ENCODE results near the gene ANKFY1.

DNA sequence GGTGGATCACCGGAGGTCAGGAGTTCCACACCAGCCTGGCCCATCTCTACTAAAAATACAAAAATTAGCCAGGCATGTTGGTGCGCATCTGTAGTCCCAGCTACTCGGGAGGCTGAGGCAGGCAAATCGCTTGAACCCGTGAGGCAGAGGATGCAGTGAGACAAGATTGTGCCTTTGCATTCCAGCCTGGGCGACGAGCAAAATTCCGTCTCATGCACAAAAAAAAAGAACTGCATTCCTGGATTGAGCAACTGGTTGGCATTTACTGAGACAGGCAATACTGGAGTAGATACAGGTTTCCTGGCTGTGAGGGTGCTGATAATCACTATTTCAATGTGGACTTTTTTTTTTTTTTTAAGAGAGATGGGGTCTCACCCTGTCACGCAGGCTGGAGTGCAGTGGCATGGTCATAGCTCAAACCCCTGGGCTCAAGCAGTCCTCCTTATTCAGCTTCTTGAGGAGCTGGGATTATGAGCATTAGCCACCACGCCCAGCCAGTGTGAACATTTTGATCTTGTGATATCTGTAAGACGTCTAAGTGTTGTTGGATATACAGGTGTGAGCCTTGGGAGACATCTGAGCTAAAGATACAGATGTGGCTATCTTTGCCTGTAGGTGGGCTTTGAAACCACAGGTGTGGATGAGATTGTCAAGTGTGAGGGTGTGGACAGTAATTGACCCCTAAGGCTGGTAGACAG, 115.0 kb downstream of the ANKFY1 start:
- TF ChIP-seq, protein P1, sequence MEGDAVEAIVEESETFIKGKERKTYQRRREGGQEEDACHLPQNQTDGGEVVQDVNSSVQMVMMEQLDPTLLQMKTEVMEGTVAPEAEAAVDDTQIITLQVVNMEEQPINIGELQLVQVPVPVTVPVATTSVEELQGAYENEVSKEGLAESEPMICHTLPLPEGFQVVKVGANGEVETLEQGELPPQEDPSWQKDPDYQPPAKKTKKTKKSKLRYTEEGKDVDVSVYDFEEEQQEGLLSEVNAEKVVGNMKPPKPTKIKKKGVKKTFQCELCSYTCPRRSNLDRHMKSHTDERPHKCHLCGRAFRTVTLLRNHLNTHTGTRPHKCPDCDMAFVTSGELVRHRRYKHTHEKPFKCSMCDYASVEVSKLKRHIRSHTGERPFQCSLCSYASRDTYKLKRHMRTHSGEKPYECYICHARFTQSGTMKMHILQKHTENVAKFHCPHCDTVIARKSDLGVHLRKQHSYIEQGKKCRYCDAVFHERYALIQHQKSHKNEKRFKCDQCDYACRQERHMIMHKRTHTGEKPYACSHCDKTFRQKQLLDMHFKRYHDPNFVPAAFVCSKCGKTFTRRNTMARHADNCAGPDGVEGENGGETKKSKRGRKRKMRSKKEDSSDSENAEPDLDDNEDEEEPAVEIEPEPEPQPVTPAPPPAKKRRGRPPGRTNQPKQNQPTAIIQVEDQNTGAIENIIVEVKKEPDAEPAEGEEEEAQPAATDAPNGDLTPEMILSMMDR (IDR thresholded peaks at IDR 0.05; ENCODE audit: extremely low read depth in 1 of 2, insufficient read depth in 1 of 2, low read depth in 1 of 2, low read length in 2 of 2): no peak
- TF ChIP-seq POLR2AphosphoS5 (IDR thresholded peaks at IDR 0.05; ENCODE audit: insufficient read depth, low read depth, low read length): no peak
- no peak for TF ChIP-seq POLR2A (IDR thresholded peaks at IDR 0.05; ENCODE audit: low read depth, low read length)
- TF ChIP-seq, protein P2, sequence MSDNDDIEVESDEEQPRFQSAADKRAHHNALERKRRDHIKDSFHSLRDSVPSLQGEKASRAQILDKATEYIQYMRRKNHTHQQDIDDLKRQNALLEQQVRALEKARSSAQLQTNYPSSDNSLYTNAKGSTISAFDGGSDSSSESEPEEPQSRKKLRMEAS (IDR thresholded peaks at IDR 0.05; ENCODE audit: insufficient read depth, insufficient read length): no peak
- no peak for TF ChIP-seq EZH2 (IDR thresholded peaks at IDR 0.05; ENCODE audit: borderline replicate concordance, low read depth, low read length, severe bottlenecking)
- TF ChIP-seq JUN (IDR thresholded peaks at IDR 0.05; ENCODE audit: borderline replicate concordance, insufficient read depth, insufficient read length, low read depth): no peak

Measured in endothelial cell of umbilical vein (primary cell).